ENCODE data around the gene STARD3. TPM values are rescaled to one million over a fixed set of nuclear protein-coding genes. Genes with fewer than 3 reads are reported as not detected.
"Not testable (repeated sequence)": the region's sequence is repeated elsewhere in the genome, so short reads cannot be mapped to it uniquely, and the experiment has no call there.

STARD3 gene
- total and polyA plus RNA-seq, 7 donors = 21.0 to 59.2 (median 37.0) TPM

GRCh38 chr17:39688945-39689344 is 52.0 kb downstream of the STARD3 start:
- peaks cover 0 to 15% (median 15%) of the 10 kb centered on the region in 4 donors for H3K4me1 ChIP-seq
- 23 to 52% methylated on average over 3 of the region's 3 CpGs for WGBS, 2 donors
- no peak overlapping the region for H3K27ac ChIP-seq
- H3K4me3 ChIP-seq = peak overlapping the region in 1 of 4 donors; percentile 62
- no peaks in the 10 kb centered on the region for H3K9me3 ChIP-seq
- no peaks in the 10 kb centered on the region for H3K27me3 ChIP-seq
- no peak for DNase-seq
- intact Hi-C loops (cut with DNase I) = loop anchor here (5.0 kb wide), 2 partner anchors 43 to 63 kb away; partner anchors contain the start of gene MIEN1
- H3K36me3 ChIP-seq = peaks cover 0 to 8% (median 0%) of the 10 kb centered on the region in 4 donors
- TF ChIP-seq POLR2AphosphoS5 (IDR thresholded peaks at IDR 0.05) = no peak
- no peak for TF ChIP-seq CTCF (IDR thresholded peaks at IDR 0.05)
- no peak for TF ChIP-seq EP300 (IDR thresholded peaks at IDR 0.05)
- TF ChIP-seq POLR2A (IDR thresholded peaks at IDR 0.05) = no peak

- H3K9me3 ChIP-seq = no peaks in the 10 kb centered on the region
- no peak overlapping the region for H3K27ac ChIP-seq
- intact Hi-C loops (cut with DNase I) = no loop called here
- H3K36me3 ChIP-seq = no peaks in the 10 kb centered on the region
- TF ChIP-seq POLR2AphosphoS5 (IDR thresholded peaks at IDR 0.05) = no peak
- no peak for TF ChIP-seq CTCF (IDR thresholded peaks at IDR 0.05)
- TF ChIP-seq EP300 (IDR thresholded peaks at IDR 0.05) = no peak
- TF ChIP-seq POLR2A (IDR thresholded peaks at IDR 0.05) = no peak
- H3K4me1 ChIP-seq = peaks cover 0 to 6% (median 2%) of the 10 kb centered on the region in 4 donors
- WGBS, 2 donors = 90 to 93% methylated on average over 5 of the region's 5 CpGs
- no peaks in the 10 kb centered on the region for H3K27me3 ChIP-seq
- no peak overlapping the region for H3K4me3 ChIP-seq
- no peak for DNase-seq
Measured at GRCh38 chr17:39694593-39694992, 57.6 kb downstream of the STARD3 start.

GRCh38 chr17:39695089-39695474 is 58.1 kb downstream of the STARD3 start:
- TF ChIP-seq POLR2AphosphoS5 (IDR thresholded peaks at IDR 0.05) (no peak), EP300 (IDR thresholded peaks at IDR 0.05) (no peak), POLR2A (IDR thresholded peaks at IDR 0.05) (no peak), CTCF (IDR thresholded peaks at IDR 0.05) (no peak)
- Histone ChIP-seq H3K27me3 (no peaks in the 10 kb centered on the region), H3K9me3 (no peaks in the 10 kb centered on the region), H3K36me3 (no peaks in the 10 kb centered on the region), H3K4me3 (no peak overlapping the region), H3K4me1 (peaks cover 0 to 7% (median 3%) of the 10 kb centered on the region in 4 donors), H3K27ac (no peak overlapping the region)
- DNase-seq = no peak
- 92 to 93% methylated on average over 2 of the region's 2 CpGs for WGBS, 2 donors
- intact Hi-C loops (cut with DNase I) = no loop called here

DNA sequence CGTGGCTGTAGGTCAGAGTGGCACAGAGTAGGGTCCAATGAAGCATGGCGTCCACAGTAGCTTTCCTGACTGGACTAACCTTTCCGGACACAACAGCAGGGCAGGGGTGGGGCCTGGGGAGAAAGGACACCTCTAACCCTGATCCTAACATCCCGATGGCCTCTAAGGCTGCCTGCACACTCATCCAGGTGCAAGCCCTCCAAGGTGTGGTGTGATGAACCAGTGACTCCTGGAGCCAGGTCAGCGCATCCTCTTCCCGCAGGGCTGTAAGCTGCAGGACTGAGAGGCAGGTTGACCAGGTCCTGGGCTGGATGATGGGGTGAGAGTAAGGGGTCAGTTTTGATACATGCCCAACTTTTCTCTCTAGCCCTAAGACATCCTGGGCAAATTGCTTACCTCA is 59.8 kb downstream of the STARD3 start:
- H3K36me3 ChIP-seq = no peaks in the 10 kb centered on the region
- no peaks in the 10 kb centered on the region for H3K9me3 ChIP-seq
- H3K4me3 ChIP-seq = no peak overlapping the region
- 90 to 91% methylated on average over 6 of the region's 6 CpGs for WGBS, 2 donors
- no peak for DNase-seq
- no peak for TF ChIP-seq POLR2A (IDR thresholded peaks at IDR 0.05)
- no peak for TF ChIP-seq POLR2AphosphoS5 (IDR thresholded peaks at IDR 0.05)
- H3K27me3 ChIP-seq = no peaks in the 10 kb centered on the region
- H3K27ac ChIP-seq = no peak overlapping the region
- intact Hi-C loops (cut with DNase I) = no loop called here
- peaks cover 0 to 23% (median 15%) of the 10 kb centered on the region in 4 donors for H3K4me1 ChIP-seq

DNA sequence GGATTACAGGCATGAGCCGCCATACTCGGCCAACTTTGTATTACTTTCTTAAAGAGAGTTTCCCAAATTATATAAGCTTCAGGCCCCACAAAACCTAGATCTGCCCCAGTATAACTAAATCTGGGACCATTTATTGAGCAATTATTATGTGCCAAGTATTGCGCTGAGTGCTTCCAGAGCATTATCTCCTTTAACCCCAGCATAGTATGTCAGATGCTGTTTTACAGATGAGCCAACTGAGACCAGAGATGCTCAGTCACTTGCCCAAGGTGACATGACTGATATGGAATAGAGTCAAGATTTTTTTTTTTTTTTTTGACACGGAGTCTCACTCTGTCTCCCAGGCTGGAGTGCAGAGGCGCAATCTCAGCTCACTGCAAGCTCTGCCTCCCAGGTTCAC is 61.0 kb downstream of the STARD3 start:
- no peak for DNase-seq
- no peaks in the 10 kb centered on the region for H3K27me3 ChIP-seq
- TF ChIP-seq EP300 (IDR thresholded peaks at IDR 0.05) (no peak), POLR2AphosphoS5 (IDR thresholded peaks at IDR 0.05) (no peak), CTCF (IDR thresholded peaks at IDR 0.05) (no peak)
- no peak overlapping the region for H3K27ac ChIP-seq
- intact Hi-C loops (cut with DNase I) = no loop called here
- peaks cover 0 to 27% (median 18%) of the 10 kb centered on the region in 4 donors for H3K4me1 ChIP-seq
- H3K9me3 ChIP-seq = no peaks in the 10 kb centered on the region
- H3K4me3 ChIP-seq = no peak overlapping the region
- WGBS, 2 donors = 94 to 95% methylated on average over 5 of the region's 5 CpGs
- no peaks in the 10 kb centered on the region for H3K36me3 ChIP-seq

GRCh38 chr17:39699157-39699817 is 62.3 kb downstream of the STARD3 start:
- H3K9me3 ChIP-seq; intact Hi-C loops (cut with DNase I); H3K27me3 ChIP-seq; DNase-seq; H3K36me3 ChIP-seq: not testable (repeated sequence)
- WGBS, 2 donors = 39 to 55% methylated on average over 11 of the region's 11 CpGs
- peaks cover 0 to 27% (median 21%) of the 10 kb centered on the region in 4 donors for H3K4me1 ChIP-seq
- peak overlapping the region; percentile 59 to 93 (median 84) for H3K4me3 ChIP-seq
- peak overlapping the region; percentile 82 to 86 (median 84) for H3K27ac ChIP-seq

All from sigmoid colon (tissue), 7 donors.